ENCODE measurements around the gene ADAMTSL3. TPM values are rescaled to one million over a fixed set of nuclear protein-coding genes. Genes with fewer than 3 reads are reported as not detected.

Gene ADAMTSL3
- total RNA-seq, 1 experiment from 2014 or later = 1.8 TPM

- TF ChIP-seq ZNF281 (CRISPR knock-in tag; IDR thresholded peaks at IDR 0.05) (no peak), CREB1 (CRISPR knock-in tag; IDR thresholded peaks at IDR 0.05) (no peak), TCF7 (CRISPR knock-in tag; IDR thresholded peaks at IDR 0.05; ENCODE audit: low read depth) (no peak), IRF2 (CRISPR knock-in tag; IDR thresholded peaks at IDR 0.05; ENCODE audit: borderline replicate concordance, low read depth) (no peak), HMGA2 (CRISPR knock-in tag; IDR thresholded peaks at IDR 0.05) (no peak), OVOL2 (CRISPR knock-in tag; IDR thresholded peaks at IDR 0.05; ENCODE audit: borderline replicate concordance) (no peak), FOXJ3 (CRISPR knock-in tag; IDR thresholded peaks at IDR 0.05; ENCODE audit: borderline replicate concordance) (no peak), SMAD3 (CRISPR knock-in tag; IDR thresholded peaks at IDR 0.05; ENCODE audit: borderline replicate concordance) (no peak), AR (CRISPR knock-in tag; IDR thresholded peaks at IDR 0.05) (no peak), ARID4B (CRISPR knock-in tag; IDR thresholded peaks at IDR 0.05; ENCODE audit: borderline replicate concordance) (no peak), NR3C1 (CRISPR knock-in tag; conservative IDR thresholded peaks at IDR 0.05; ENCODE audit: low read depth) (no peak), NFYB (CRISPR knock-in tag; conservative IDR thresholded peaks at IDR 0.05; ENCODE audit: low read depth) (no peak), FOXP4 (CRISPR knock-in tag; IDR thresholded peaks at IDR 0.05) (no peak), ZNF671 (CRISPR knock-in tag; IDR thresholded peaks at IDR 0.05) (no peak)
- TF ChIP-seq, protein P1, sequence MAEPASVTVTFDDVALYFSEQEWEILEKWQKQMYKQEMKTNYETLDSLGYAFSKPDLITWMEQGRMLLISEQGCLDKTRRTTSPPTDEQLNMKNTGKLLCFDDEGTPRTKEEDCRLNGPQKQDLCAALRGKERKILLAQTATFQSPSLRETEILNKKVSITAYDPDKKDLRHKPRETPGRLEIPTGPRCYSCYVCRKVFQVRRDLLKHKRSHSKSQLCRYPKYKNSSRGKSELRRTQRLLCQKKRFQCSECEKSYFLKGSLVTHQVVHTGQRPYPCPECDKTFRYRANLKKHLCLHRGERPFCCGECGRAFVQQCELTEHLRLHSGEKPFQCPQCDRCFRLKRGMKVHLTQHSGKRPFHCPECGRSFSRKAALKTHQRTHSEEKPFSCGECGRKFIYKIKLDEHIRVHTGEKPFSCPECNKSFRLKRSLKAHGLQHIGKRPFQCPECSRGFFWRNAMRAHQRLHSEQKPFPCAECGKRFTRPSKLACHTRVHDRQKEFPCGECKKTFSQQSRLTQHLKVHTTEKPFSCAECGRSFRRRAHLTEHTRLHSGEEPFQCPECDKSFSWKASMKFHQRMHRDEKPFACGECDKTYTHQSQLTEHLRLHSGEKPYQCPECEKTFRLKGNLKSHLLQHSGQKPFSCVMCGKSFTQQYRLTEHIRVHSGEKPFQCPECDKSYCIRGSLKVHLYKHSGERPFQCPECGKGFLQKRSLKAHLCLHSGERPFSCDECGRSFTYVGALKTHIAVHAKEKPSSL (CRISPR knock-in tag; conservative IDR thresholded peaks at IDR 0.05) = no peak
- TF ChIP-seq, protein P2, sequence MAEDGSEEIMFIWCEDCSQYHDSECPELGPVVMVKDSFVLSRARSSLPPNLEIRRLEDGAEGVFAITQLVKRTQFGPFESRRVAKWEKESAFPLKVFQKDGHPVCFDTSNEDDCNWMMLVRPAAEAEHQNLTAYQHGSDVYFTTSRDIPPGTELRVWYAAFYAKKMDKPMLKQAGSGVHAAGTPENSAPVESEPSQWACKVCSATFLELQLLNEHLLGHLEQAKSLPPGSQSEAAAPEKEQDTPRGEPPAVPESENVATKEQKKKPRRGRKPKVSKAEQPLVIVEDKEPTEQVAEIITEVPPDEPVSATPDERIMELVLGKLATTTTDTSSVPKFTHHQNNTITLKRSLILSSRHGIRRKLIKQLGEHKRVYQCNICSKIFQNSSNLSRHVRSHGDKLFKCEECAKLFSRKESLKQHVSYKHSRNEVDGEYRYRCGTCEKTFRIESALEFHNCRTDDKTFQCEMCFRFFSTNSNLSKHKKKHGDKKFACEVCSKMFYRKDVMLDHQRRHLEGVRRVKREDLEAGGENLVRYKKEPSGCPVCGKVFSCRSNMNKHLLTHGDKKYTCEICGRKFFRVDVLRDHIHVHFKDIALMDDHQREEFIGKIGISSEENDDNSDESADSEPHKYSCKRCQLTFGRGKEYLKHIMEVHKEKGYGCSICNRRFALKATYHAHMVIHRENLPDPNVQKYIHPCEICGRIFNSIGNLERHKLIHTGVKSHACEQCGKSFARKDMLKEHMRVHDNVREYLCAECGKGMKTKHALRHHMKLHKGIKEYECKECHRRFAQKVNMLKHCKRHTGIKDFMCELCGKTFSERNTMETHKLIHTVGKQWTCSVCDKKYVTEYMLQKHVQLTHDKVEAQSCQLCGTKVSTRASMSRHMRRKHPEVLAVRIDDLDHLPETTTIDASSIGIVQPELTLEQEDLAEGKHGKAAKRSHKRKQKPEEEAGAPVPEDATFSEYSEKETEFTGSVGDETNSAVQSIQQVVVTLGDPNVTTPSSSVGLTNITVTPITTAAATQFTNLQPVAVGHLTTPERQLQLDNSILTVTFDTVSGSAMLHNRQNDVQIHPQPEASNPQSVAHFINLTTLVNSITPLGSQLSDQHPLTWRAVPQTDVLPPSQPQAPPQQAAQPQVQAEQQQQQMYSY (CRISPR knock-in tag; IDR thresholded peaks at IDR 0.05) = no peak
- TF ChIP-seq, protein P3, sequence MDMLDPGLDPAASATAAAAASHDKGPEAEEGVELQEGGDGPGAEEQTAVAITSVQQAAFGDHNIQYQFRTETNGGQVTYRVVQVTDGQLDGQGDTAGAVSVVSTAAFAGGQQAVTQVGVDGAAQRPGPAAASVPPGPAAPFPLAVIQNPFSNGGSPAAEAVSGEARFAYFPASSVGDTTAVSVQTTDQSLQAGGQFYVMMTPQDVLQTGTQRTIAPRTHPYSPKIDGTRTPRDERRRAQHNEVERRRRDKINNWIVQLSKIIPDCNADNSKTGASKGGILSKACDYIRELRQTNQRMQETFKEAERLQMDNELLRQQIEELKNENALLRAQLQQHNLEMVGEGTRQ (CRISPR knock-in tag; IDR thresholded peaks at IDR 0.05) = no peak
- Mint-ChIP-seq H3K27ac (no peak overlapping the region; the same call in 1 of the 2 replicates), H3K4me1 (no peaks in the 10 kb centered on the region), H3K36me3 (no peaks in the 10 kb centered on the region), H3K27me3 (ENCODE audit: low read depth) (no peaks in the 10 kb centered on the region; the same call in 1 of the 2 replicates), H3K9me3 (peaks cover 16% of the 10 kb centered on the region), H3K4me3 (no peak overlapping the region)
- POLR2A ChIA-PET = no interaction called here
- no peak for DNase-seq (ENCODE audit: low spot score)
- CTCF ChIA-PET = no interaction called here
- ATAC-seq = no peak; the same call in 1 of the 2 replicates
These were observed 110.4 kb downstream of the ADAMTSL3 start for GRCh38 chr15:83764201-83764838.
